ENCODE measurements around the gene AKAP8. TPM values are rescaled to one million over a fixed set of nuclear protein-coding genes. Genes with fewer than 3 reads are reported as not detected.

Gene AKAP8
- total RNA-seq, 1 donor from 2014 or later, result 37.2 TPM

DNA sequence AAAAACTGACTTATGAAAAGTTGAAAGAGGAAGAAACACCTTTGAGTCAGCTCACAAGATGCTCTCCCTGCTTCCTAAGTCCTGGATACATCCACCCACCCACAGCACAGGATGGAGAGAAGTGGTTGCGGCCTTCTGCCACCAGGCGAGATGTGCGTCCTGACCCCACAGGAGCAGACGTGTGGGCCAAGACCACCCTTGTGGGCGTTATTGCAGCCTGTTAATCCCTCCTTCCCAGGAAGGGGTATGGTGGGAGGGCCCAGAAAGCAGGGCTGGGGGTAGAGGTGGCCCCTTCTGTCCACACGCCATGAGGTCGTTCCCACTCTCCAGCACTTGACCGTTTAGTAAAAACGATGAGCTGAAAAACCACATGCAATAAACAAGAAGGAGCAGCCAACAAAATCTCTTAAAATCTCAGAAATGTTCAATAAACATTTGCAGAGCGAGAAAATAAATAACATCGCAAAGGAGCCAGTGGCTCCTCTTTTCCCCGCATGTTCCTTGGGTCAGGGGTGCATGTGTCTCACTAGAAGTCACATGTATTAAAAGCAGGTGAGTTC, 41.6 kb upstream of the AKAP8 start:
- no peaks in the 10 kb centered on the region for H3K27me3 ChIP-seq (ENCODE audit: low read depth)
- H3K4me3 ChIP-seq, result no peak overlapping the region
- peaks cover 34% of the 10 kb centered on the region for H3K4me1 ChIP-seq
- ATAC-seq, result no peak
- intact Hi-C loops (cut with DNase I), result no loop called here
- no peak for DNase-seq
- no peaks in the 10 kb centered on the region for H3K9me3 ChIP-seq
- H3K36me3 ChIP-seq, result peaks cover 44% of the 10 kb centered on the region
- H3K27ac ChIP-seq, result peak overlapping the region; percentile 65
- TF ChIP-seq, protein P1, sequence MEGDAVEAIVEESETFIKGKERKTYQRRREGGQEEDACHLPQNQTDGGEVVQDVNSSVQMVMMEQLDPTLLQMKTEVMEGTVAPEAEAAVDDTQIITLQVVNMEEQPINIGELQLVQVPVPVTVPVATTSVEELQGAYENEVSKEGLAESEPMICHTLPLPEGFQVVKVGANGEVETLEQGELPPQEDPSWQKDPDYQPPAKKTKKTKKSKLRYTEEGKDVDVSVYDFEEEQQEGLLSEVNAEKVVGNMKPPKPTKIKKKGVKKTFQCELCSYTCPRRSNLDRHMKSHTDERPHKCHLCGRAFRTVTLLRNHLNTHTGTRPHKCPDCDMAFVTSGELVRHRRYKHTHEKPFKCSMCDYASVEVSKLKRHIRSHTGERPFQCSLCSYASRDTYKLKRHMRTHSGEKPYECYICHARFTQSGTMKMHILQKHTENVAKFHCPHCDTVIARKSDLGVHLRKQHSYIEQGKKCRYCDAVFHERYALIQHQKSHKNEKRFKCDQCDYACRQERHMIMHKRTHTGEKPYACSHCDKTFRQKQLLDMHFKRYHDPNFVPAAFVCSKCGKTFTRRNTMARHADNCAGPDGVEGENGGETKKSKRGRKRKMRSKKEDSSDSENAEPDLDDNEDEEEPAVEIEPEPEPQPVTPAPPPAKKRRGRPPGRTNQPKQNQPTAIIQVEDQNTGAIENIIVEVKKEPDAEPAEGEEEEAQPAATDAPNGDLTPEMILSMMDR (IDR thresholded peaks at IDR 0.05), result no peak

DNA sequence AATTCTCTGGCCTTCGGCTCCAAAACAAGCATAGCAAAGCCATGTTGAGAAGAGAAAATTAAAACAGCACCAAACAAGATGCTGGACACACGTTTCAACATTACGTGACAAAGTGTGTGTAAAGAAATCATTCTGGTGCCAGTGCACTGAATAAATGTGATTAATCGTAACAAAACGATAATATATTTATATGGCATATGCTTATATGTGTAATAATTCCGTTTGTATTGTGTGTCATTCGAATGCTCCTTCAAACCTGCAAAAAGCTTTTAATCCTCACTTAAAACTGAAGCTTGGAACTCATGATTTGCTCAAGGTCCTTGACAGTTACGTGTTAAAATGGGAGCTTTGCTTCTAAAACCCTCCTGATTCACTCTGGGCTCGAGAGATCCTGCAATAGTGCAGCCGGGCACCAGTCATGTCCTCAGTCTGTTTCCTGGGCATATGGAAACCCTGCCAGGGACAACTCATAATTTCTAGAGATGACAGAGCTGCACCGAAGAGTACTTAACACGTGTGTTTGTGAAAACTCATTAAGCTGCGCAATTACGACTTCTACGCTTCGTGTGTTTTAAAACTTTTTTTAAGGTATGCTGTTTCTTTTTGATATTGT, 39.9 kb upstream of the AKAP8 start:
- no peaks in the 10 kb centered on the region for H3K27me3 ChIP-seq (ENCODE audit: low read depth)
- H3K27ac ChIP-seq, result peak overlapping the region; percentile 7
- H3K36me3 ChIP-seq, result peaks cover 40% of the 10 kb centered on the region
- H3K4me1 ChIP-seq, result peaks cover 44% of the 10 kb centered on the region
- H3K9me3 ChIP-seq, result no peaks in the 10 kb centered on the region
- intact Hi-C loops (cut with DNase I), result no loop called here
- H3K4me3 ChIP-seq, result peak overlapping the region; percentile 100
- no peak for ATAC-seq
- no peak for DNase-seq
- TF ChIP-seq, protein P1 (IDR thresholded peaks at IDR 0.05), result no peak

DNA sequence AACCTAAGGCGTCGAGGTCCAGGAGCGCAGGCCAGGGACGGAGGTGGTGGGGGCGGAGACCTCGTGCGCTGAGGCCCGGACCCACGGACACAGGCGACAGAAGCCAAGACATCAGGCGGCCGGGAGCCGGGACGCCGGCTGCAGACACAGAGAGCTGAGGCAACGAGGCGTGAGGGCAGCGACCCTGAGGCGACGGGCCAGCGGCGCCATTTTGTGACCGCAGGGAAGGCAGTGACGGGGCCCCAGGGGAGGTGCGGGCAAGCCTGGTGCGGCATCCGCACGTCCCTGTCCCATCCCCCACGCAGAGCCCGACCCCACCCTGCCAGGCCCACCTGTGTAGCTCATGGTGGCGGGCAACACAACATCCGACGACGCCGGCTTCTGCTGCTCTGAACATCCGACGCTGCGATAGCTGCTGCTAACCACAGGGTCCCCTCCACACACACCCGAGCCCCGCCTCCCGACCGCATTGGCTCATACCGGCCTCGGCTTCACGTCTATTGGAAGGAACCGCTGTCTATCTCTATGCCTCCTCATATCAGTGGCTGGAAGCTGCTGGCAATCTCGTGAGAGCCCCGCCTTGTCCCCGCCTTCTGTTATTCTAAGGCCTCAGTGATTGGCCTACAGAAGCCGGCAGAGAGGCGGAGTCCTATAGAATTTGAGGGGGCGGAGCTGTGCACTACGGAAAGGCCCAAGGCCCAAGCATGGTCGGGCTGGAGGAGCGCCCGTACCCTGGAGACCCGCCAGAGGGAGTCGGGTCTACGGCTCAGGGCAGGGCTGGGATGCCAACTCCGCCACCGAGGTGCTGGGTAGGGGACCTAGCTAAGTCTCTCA, 39.2 kb upstream of the AKAP8 start, which contains the start of gene AKAP8L:
TSS of gene AKAP8L (minus strand) at position 410 of the 834 bp plus-strand sequence. CDS start at position 345, 65 bp downstream.
- H3K36me3 ChIP-seq, result peaks cover 33% of the 10 kb centered on the region
- H3K4me1 ChIP-seq, result peaks cover 52% of the 10 kb centered on the region
- intact Hi-C loops (cut with DNase I), result no loop called here
- no peaks in the 10 kb centered on the region for H3K9me3 ChIP-seq
- TF ChIP-seq, protein P1 (IDR thresholded peaks at IDR 0.05), result peak; percentile 72
- DNase-seq (peak; percentile 98), ATAC-seq (peak; percentile 98)
- H3K27me3 ChIP-seq (ENCODE audit: low read depth), result no peaks in the 10 kb centered on the region
- peak within 1 kb of the TSS; percentile 100 for H3K4me3 ChIP-seq
- peak within 1 kb of the TSS; percentile 94 for H3K27ac ChIP-seq

DNA sequence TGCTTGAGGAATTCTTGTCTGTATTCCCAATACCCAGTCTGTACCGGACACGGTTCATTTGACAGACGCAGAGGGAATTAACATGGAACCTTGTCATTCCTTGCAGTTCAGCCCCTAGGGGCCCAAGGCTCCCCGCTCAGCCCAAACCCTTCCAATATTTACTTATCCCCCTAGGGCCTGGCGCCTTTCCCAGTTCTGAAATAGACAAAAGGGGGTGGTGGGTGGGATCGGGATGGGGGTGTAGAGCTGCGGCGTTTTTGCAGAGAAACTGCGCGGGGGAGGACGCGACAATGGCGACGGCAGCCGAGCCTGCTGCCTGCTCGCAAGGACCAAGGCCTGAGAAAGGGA, 38.6 kb upstream of the AKAP8 start:
- Histone ChIP-seq H3K36me3 (peaks cover 27% of the 10 kb centered on the region), H3K9me3 (no peaks in the 10 kb centered on the region), H3K27ac (peak overlapping the region; percentile 94), H3K27me3 (ENCODE audit: low read depth) (no peaks in the 10 kb centered on the region), H3K4me3 (peak overlapping the region; percentile 100), H3K4me1 (peaks cover 57% of the 10 kb centered on the region)
- no peak for DNase-seq
- ATAC-seq, result peak in 1 of 2 donors; percentile 1
- TF ChIP-seq, protein P1 (IDR thresholded peaks at IDR 0.05), result no peak
- intact Hi-C loops (cut with DNase I), result no loop called here

DNA sequence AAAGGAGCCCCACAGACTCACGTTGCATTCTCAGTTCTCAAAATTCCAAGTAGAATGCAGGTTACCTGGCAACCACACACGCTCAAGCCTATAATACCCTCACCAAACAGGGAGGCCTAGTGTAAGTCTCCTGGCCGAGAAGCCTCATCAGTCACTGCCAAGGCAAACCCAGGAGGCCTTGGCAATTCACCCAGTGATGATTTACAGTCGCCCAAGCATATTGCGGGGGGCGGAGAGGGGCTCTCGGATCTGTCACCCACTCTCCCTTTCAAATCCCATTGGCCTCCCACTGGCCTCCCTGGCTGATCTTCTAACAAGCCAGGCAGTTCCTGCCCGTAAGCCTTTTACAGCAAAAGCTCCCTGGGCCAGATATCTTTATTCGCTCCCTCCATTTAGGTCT, 38.1 kb upstream of the AKAP8 start:
- no peak for ATAC-seq
- peaks cover 22% of the 10 kb centered on the region for H3K36me3 ChIP-seq
- no peaks in the 10 kb centered on the region for H3K9me3 ChIP-seq
- intact Hi-C loops (cut with DNase I), result no loop called here
- TF ChIP-seq, protein P1 (IDR thresholded peaks at IDR 0.05), result no peak
- DNase-seq, result no peak
- H3K27ac ChIP-seq, result peak overlapping the region; percentile 94
- peaks cover 63% of the 10 kb centered on the region for H3K4me1 ChIP-seq
- no peaks in the 10 kb centered on the region for H3K27me3 ChIP-seq (ENCODE audit: low read depth)
- peak overlapping the region; percentile 100 for H3K4me3 ChIP-seq
